ENCODE measurements around the gene CLDN14.

DNA sequence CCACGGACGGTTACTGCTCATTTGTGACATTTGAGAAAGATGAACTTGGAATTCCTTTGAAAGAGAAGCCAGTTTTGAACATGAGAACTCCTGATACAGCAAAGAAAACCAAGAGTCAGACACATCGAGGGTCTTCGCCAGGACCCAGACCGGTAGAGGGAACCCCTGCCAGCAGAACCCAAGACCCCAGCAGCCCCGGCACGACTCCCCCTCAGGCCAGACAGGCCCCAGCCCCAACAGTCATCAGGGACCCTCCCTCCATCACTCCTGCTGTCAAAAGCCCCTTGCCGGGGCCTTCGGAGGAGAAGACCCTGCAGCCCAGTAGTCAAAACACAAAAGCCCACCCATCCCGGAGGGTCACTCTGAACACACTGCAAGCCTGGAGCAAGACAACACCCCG, 67.0 kb downstream of the CLDN14 start:
- TF ChIP-seq, protein P1, sequence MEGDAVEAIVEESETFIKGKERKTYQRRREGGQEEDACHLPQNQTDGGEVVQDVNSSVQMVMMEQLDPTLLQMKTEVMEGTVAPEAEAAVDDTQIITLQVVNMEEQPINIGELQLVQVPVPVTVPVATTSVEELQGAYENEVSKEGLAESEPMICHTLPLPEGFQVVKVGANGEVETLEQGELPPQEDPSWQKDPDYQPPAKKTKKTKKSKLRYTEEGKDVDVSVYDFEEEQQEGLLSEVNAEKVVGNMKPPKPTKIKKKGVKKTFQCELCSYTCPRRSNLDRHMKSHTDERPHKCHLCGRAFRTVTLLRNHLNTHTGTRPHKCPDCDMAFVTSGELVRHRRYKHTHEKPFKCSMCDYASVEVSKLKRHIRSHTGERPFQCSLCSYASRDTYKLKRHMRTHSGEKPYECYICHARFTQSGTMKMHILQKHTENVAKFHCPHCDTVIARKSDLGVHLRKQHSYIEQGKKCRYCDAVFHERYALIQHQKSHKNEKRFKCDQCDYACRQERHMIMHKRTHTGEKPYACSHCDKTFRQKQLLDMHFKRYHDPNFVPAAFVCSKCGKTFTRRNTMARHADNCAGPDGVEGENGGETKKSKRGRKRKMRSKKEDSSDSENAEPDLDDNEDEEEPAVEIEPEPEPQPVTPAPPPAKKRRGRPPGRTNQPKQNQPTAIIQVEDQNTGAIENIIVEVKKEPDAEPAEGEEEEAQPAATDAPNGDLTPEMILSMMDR (IDR thresholded peaks at IDR 0.05; ENCODE audit: poor library complexity) = no peak
- no peak for TF ChIP-seq EZH2phosphoT487 (IDR thresholded peaks at IDR 0.05; ENCODE audit: low read depth, severe bottlenecking, unreplicated experiment)
